Trophoblast cell (in vitro differentiated cells and primary cell): Measurements from ENCODE around the gene SLC4A11.

ENCODE experiments used
- DNase-seq, 2 donors: peaks; one replicate each; pipeline ENCODE4 v3.0.0-alpha.2; 2016
- H2AFZ ChIP-seq: 2 replicates; pipeline ENCODE4 v1.6.1; 2013; ENCODE audit warnings: low read length, moderate library complexity, mild to moderate bottlenecking; ENCODE audit not compliant: insufficient read depth, poor library complexity
- H2AK5ac ChIP-seq: 2 replicates; pipeline ENCODE4 v1.6.1; 2013; ENCODE audit warnings: mild to moderate bottlenecking, low read length
- H2BK120ac ChIP-seq: 2 replicates; pipeline ENCODE4 v1.6.1; 2013; ENCODE audit warnings: low read length, mild to moderate bottlenecking, moderate library complexity; ENCODE audit not compliant: insufficient read depth, poor library complexity
- H2BK12ac ChIP-seq: 2 replicates; pipeline ENCODE4 v1.6.1; 2013; ENCODE audit warnings: mild to moderate bottlenecking, low read length, moderate library complexity
- H2BK5ac ChIP-seq: 2 replicates; pipeline ENCODE4 v1.6.1; 2013; ENCODE audit warnings: low read length, low read depth, moderate library complexity, mild to moderate bottlenecking; ENCODE audit not compliant: poor library complexity
- H3K14ac ChIP-seq: 2 replicates; pipeline ENCODE4 v1.6.1; 2013; ENCODE audit warnings: mild to moderate bottlenecking, low read length
- H3K18ac ChIP-seq: 2 replicates; pipeline ENCODE4 v1.6.1; 2013; ENCODE audit warnings: mild to moderate bottlenecking, low read length
- H3K23ac ChIP-seq: 2 replicates; pipeline ENCODE4 v1.6.1; 2013; ENCODE audit warnings: low read length
- H3K27ac ChIP-seq: 2 replicates; pipeline ENCODE4 v1.5.1; 2013; ENCODE audit warnings: low read depth, mild to moderate bottlenecking, inconsistent platforms, low read length, moderate library complexity
- H3K27me3 ChIP-seq: 2 replicates; pipeline ENCODE4 v1.6.1; 2013; ENCODE audit warnings: inconsistent platforms, mild to moderate bottlenecking, low read length, moderate library complexity; ENCODE audit not compliant: insufficient read depth
- H3K36me3 ChIP-seq, 2 experiments: 1 replicate in 1 of 2; 2 replicates in 1 of 2; pipeline ENCODE4 v1.6.1; 2013; ENCODE audit warnings: low read length in 2 of 2, mild to moderate bottlenecking in 2 of 2, moderate library complexity in 1 of 2; ENCODE audit not compliant: insufficient read depth in 2 of 2, control insufficient read depth in 1 of 2
- H3K4ac ChIP-seq: 2 replicates; pipeline ENCODE4 v1.6.1; 2013; ENCODE audit warnings: low read depth, mild to moderate bottlenecking, low read length, moderate library complexity
- H3K4me1 ChIP-seq, 2 experiments: 1 replicate in 1 of 2; 2 replicates in 1 of 2; pipeline ENCODE4 v1.6.1; 2013; ENCODE audit warnings: low read length in 2 of 2, mild to moderate bottlenecking in 2 of 2, moderate library complexity in 1 of 2; ENCODE audit not compliant: insufficient read depth in 2 of 2, control insufficient read depth in 1 of 2
- H3K4me2 ChIP-seq: 2 replicates; pipeline ENCODE4 v1.6.1; 2013; ENCODE audit warnings: inconsistent platforms, mild to moderate bottlenecking, low read length, moderate library complexity
- H3K4me3 ChIP-seq: 2 replicates; pipeline ENCODE4 v1.5.1; 2013; ENCODE audit warnings: mild to moderate bottlenecking, low read depth, low read length, inconsistent platforms
- H3K79me1 ChIP-seq: one replicate; pipeline ENCODE4 v1.6.1; 2013; ENCODE audit warnings: low read length
- H3K79me2 ChIP-seq: 2 replicates; pipeline ENCODE4 v1.6.1; 2013; ENCODE audit warnings: low read length, mild to moderate bottlenecking; ENCODE audit not compliant: control insufficient read depth, insufficient read depth, poor library complexity
- H3K9ac ChIP-seq: 2 replicates; pipeline ENCODE4 v1.6.1; 2013; ENCODE audit warnings: mild to moderate bottlenecking, low read length
- H3K9me3 ChIP-seq: 2 replicates; pipeline ENCODE4 v1.6.1; 2013; ENCODE audit warnings: low read depth, mild to moderate bottlenecking, control low read depth, inconsistent platforms, low read length; ENCODE audit not compliant: insufficient read depth
- H4K12ac ChIP-seq: 2 replicates; pipeline ENCODE4 v1.6.1; 2013; ENCODE audit warnings: low read depth, mild to moderate bottlenecking, low read length, moderate library complexity
- H4K8ac ChIP-seq: 2 replicates; pipeline ENCODE4 v1.6.1; 2013; ENCODE audit warnings: low read depth, mild to moderate bottlenecking, low read length, moderate library complexity
- H4K91ac ChIP-seq: one replicate; pipeline ENCODE4 v1.6.1; 2013; ENCODE audit warnings: low read depth, mild to moderate bottlenecking, low read length, moderate library complexity
- WGBS: extraction: QIAGEN DNeasy Blood & Tissue Kit; methylation state at CpG from one replicate; pipeline ENCODE4 v1.1.7; 2013; ENCODE audit warnings: missing lambda C conversion rate; ENCODE audit not compliant: insufficient read length, insufficient coverage; ENCODE audit errors: extremely low coverage; 5-methylcytosine and 5-hydroxymethylcytosine counted together

The SLC4A11 gene

GRCh38 chr20:3275064-3275935 lies 36.3 kb upstream of the SLC4A11 start:
- no peaks in the 10 kb centered on the region for H3K79me2 ChIP-seq
- no peak overlapping the region for H3K4me3 ChIP-seq
- DNase-seq, result no peak
- H2BK12ac ChIP-seq, result no peak overlapping the region
- no peak overlapping the region for H2BK120ac ChIP-seq
- no peak overlapping the region for H2AK5ac ChIP-seq
- H3K27ac ChIP-seq, result no peak overlapping the region
- H3K23ac ChIP-seq, result no peak overlapping the region
- H4K91ac ChIP-seq, result no peak overlapping the region
- no peak overlapping the region for H3K9ac ChIP-seq
- H4K12ac ChIP-seq, result no peak overlapping the region
- no peak overlapping the region for H3K14ac ChIP-seq
- H2AFZ ChIP-seq, result no peak overlapping the region
- WGBS, result no CpG with 5 or more reads among the region's 5 CpGs
- no peak overlapping the region for H2BK5ac ChIP-seq
- H3K79me1 ChIP-seq, result no peaks in the 10 kb centered on the region
- H3K36me3 ChIP-seq, result peaks cover 6 to 23% of the 10 kb centered on the region in 2 experiments
- no peaks in the 10 kb centered on the region for H3K4me1 ChIP-seq
- H4K8ac ChIP-seq, result no peak overlapping the region
- H3K4me2 ChIP-seq, result no peak overlapping the region
- H3K4ac ChIP-seq, result no peak overlapping the region
- no peak overlapping the region for H3K18ac ChIP-seq
- no peaks in the 10 kb centered on the region for H3K9me3 ChIP-seq
- H3K27me3 ChIP-seq, result no peaks in the 10 kb centered on the region

GRCh38 chr20:3273371-3273770 lies 34.4 kb upstream of the SLC4A11 start:
- no CpG with 5 or more reads among the region's 4 CpGs for WGBS
- Histone ChIP-seq H4K91ac (no peak overlapping the region), H2AFZ (no peak overlapping the region), H3K9ac (no peak overlapping the region), H3K4me2 (no peak overlapping the region), H3K18ac (no peak overlapping the region), H3K79me1 (no peaks in the 10 kb centered on the region), H3K27me3 (no peaks in the 10 kb centered on the region), H3K36me3 (peaks cover 3 to 22% of the 10 kb centered on the region in 2 experiments), H3K9me3 (no peaks in the 10 kb centered on the region), H2BK12ac (no peak overlapping the region), H2BK120ac (no peak overlapping the region), H2AK5ac (no peak overlapping the region), H3K4ac (no peak overlapping the region), H3K23ac (no peak overlapping the region), H2BK5ac (no peak overlapping the region), H3K27ac (no peak overlapping the region), H3K14ac (no peak overlapping the region), H4K8ac (no peak overlapping the region), H3K4me3 (no peak overlapping the region), H3K4me1 (no peaks in the 10 kb centered on the region), H3K79me2 (no peaks in the 10 kb centered on the region), H4K12ac (no peak overlapping the region)
- no peak for DNase-seq

GRCh38 chr20:3270051-3270450 lies 31.1 kb upstream of the SLC4A11 start:
- Histone ChIP-seq H3K23ac (no peak overlapping the region), H3K79me1 (no peaks in the 10 kb centered on the region), H3K4me1 (no peaks in the 10 kb centered on the region), H3K27me3 (no peaks in the 10 kb centered on the region), H2AK5ac (no peak overlapping the region), H3K9me3 (no peaks in the 10 kb centered on the region), H3K4me3 (no peak overlapping the region), H4K12ac (no peak overlapping the region), H4K8ac (no peak overlapping the region), H2BK5ac (no peak overlapping the region), H3K4ac (no peak overlapping the region), H3K27ac (no peak overlapping the region), H2BK12ac (no peak overlapping the region), H3K14ac (no peak overlapping the region), H2AFZ (no peak overlapping the region), H3K79me2 (no peaks in the 10 kb centered on the region), H2BK120ac (no peak overlapping the region), H4K91ac (no peak overlapping the region), H3K36me3 (peaks cover 5 to 13% of the 10 kb centered on the region in 2 experiments), H3K18ac (no peak overlapping the region), H3K4me2 (no peak overlapping the region), H3K9ac (no peak overlapping the region)
- no peak for DNase-seq
- WGBS, result no CpG with 5 or more reads among the region's 4 CpGs

- Histone ChIP-seq H3K4ac (no peak overlapping the region), H3K79me2 (no peaks in the 10 kb centered on the region), H3K36me3 (peaks cover 16 to 24% of the 10 kb centered on the region in 2 experiments), H2BK12ac (no peak overlapping the region), H2BK120ac (no peak overlapping the region), H3K4me2 (no peak overlapping the region), H3K9ac (no peak overlapping the region), H3K4me1 (no peaks in the 10 kb centered on the region), H4K8ac (no peak overlapping the region), H4K91ac (no peak overlapping the region), H3K23ac (no peak overlapping the region), H4K12ac (no peak overlapping the region), H3K14ac (no peak overlapping the region), H3K18ac (no peak overlapping the region), H3K79me1 (no peaks in the 10 kb centered on the region), H2AK5ac (no peak overlapping the region), H3K4me3 (no peak overlapping the region), H2BK5ac (no peak overlapping the region), H3K27me3 (no peaks in the 10 kb centered on the region), H3K9me3 (no peaks in the 10 kb centered on the region), H3K27ac (no peak overlapping the region), H2AFZ (no peak overlapping the region)
- peak; percentile 56 to 61 for DNase-seq
Observed at GRCh38 chr20:3262566-3262965, 23.6 kb upstream of the SLC4A11 start.
